Measurements from ENCODE around the gene ZNF775.

Gene ZNF775

DNA sequence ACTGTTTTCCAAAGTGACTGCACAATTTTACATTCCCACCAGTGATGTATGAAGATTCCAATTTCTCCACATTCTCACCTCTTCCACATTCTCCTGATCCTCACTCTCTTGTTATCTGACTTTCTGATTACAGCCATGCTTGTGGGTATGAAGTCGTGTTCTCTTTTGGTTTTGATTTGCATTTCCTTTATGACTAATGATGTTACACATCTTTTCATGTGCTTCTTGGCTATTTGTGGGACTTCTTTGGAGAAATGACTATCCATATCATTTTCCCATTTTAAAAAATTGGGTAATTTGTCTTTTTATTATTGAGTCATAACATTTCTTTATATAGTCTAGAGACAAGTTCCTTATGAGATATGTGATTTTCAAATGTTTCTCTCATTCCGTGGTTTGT lies 60.8 kb downstream of the ZNF775 start:
- TF ChIP-seq, protein P1, sequence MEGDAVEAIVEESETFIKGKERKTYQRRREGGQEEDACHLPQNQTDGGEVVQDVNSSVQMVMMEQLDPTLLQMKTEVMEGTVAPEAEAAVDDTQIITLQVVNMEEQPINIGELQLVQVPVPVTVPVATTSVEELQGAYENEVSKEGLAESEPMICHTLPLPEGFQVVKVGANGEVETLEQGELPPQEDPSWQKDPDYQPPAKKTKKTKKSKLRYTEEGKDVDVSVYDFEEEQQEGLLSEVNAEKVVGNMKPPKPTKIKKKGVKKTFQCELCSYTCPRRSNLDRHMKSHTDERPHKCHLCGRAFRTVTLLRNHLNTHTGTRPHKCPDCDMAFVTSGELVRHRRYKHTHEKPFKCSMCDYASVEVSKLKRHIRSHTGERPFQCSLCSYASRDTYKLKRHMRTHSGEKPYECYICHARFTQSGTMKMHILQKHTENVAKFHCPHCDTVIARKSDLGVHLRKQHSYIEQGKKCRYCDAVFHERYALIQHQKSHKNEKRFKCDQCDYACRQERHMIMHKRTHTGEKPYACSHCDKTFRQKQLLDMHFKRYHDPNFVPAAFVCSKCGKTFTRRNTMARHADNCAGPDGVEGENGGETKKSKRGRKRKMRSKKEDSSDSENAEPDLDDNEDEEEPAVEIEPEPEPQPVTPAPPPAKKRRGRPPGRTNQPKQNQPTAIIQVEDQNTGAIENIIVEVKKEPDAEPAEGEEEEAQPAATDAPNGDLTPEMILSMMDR (IDR thresholded peaks at IDR 0.05; ENCODE audit: low read depth, low read length, missing control alignments): no peak
- no peak for DNase-seq (ENCODE audit: extremely low read depth, low read depth)
- no peak overlapping the region for H3K4me3 ChIP-seq (replicated peaks; ENCODE audit: low read depth, low read length)

DNA sequence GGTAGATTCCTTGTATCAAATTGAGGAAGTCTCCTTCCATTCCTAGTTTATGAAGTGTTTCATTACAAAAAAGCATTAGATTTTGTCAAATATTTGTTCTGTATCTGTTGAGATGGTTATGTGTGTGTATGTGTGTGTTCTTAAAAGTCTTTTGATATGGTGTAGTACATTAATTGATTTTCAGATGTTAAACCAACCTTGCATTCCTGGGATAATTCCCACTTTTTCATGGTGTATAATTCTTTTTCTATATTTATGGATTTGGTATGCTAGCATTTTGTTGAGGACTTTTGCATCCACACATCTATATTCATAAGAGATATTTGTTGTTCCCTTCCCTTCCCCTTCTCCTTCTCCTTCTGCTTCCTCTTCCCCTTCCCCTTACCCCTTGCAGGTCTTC lies 62.4 kb downstream of the ZNF775 start:
- TF ChIP-seq, protein P1 (IDR thresholded peaks at IDR 0.05; ENCODE audit: low read depth, low read length, missing control alignments): no peak
- H3K4me3 ChIP-seq (replicated peaks; ENCODE audit: low read depth, low read length): no peak overlapping the region
- no peak for DNase-seq (ENCODE audit: extremely low read depth, low read depth)

DNA sequence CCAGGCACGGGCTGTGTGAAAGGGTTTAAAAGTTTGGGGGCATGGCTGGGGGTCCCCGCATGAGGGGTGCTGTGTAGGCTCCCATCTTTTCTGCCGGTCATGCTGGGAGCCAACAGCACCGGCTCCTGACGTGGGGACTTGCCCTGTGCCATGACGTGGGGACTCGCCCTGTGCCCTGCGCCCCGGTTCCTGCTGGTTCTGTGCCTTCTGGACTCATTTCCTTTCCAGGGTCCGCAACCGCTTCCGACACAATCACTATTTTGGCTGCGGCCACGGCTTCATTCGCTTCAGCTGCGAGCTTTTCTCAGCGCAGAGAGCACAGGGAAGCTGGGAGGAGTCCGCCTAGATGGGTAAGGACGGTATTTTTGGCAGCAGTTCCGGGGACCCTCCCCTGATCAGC lies 63.7 kb downstream of the ZNF775 start:
- DNase-seq (ENCODE audit: extremely low read depth, low read depth): no peak
- TF ChIP-seq, protein P1 (IDR thresholded peaks at IDR 0.05; ENCODE audit: low read depth, low read length, missing control alignments): no peak
- no peak overlapping the region for H3K4me3 ChIP-seq (replicated peaks; ENCODE audit: low read depth, low read length)

DNA sequence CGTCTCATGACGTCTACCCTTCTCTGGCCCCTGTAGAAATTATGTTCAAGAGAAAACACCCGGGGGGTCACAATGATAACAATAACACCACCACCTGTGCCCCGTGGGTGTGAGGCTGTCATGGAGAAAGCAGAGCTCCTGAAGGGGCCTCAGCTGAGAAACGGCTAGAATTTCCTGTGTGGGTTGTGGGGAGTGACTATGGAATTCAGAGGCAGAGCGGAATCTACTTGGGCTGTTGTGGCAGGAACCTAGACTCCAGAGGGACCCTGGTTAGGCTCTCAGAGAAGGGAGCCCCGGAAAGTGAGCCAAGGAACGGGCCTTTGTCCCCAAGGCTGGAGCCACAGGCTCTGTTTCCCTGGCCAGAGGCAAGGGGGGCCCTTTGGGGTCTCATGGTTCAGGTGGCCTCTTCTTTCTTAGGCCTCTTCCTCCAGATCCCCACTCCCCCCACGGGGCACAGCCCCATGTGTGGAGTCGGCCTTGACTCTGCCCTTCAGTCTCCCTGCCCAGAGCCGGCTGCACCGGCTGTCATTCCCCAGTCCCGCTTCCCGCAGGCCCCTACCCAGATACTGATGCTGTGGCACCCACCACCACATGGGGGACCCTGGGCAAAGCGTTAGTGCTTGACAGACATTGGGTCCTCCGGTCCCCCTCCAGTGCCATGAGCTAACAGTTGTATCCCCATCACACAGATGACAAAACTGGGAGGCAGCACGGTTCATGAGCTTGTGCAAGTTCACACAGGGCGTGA lies 64.8 kb downstream of the ZNF775 start:
- no peak overlapping the region for H3K4me3 ChIP-seq (replicated peaks; ENCODE audit: low read depth, low read length)
- no peak for DNase-seq (ENCODE audit: extremely low read depth, low read depth)
- TF ChIP-seq, protein P1 (IDR thresholded peaks at IDR 0.05; ENCODE audit: low read depth, low read length, missing control alignments): no peak

DNA sequence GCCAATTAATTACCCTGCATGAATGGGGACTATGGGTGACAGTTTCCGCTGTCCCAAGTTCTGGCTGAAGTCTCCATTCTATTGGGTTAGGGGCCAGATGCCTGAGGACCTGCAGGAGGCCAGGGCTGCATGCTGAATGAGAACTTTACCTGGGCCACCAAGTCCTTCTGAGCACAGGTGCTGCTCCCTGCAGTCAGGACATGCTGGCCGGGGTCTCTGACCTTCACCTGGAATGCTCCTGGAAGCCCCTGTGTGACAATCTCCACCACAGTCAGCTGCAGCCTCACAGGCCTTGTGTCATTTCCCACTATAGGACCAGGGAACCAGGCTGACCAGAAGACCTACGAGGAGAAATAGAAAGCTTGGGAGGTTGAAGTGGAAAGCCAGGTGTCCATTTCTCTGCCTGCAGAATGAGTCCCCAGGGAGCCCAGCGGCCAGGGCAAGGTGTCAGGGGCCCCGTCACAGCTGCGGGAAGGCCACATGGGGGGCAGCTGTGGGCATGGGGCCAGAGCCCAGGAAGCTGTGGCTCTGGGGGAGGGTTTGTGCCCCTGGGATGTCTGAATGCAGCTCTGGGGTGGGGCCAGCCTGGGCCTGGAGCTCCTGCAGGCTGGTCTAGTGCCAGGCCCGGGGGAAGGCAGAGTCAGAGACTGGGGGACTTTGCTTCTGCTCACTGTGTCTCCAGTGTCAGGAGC lies 65.7 kb downstream of the ZNF775 start:
- DNase-seq (ENCODE audit: extremely low read depth, low read depth): no peak
- H3K4me3 ChIP-seq (replicated peaks; ENCODE audit: low read depth, low read length): no peak overlapping the region
- TF ChIP-seq, protein P1 (IDR thresholded peaks at IDR 0.05; ENCODE audit: low read depth, low read length, missing control alignments): no peak

DNA sequence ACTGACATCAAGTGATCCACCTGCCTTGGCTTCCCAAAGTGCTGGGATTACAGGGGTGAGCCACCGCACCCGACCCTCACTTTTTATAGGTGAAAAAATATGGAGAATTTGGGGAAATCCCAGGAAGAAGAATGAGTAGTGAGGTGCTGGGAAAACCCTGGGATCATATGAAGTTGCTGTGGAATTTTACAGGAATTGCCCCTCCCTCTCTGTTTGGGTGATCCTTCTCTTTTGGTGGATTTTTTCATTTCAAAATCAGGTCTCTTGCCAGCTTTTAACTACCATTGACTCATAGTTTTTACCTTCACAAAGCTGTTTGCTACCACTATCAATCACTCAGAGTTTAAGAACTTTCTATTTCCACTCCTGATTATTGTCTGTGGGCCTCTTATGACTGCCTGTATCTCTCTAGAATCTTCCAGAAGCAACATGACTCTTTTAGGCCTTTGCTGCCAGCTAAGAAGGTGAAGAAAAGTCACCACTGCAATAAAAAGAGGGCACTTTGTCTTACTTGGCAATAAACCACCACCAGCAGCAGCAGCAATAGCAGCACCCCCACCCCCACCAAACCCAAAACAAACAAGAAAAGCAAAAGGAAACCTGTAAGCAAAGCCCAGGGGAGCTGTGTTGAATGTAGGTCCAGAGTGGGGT lies 67.3 kb downstream of the ZNF775 start:
- H3K4me3 ChIP-seq (replicated peaks; ENCODE audit: low read depth, low read length): no peak overlapping the region
- no peak for DNase-seq (ENCODE audit: extremely low read depth, low read depth)
- TF ChIP-seq, protein P1 (IDR thresholded peaks at IDR 0.05; ENCODE audit: low read depth, low read length, missing control alignments): no peak
